HG03280 (cell line): ENCODE data around the gene SULT2B1.
"Not testable (repeated sequence)": the region's sequence is repeated elsewhere in the genome, so short reads cannot be mapped to it uniquely, and the experiment has no call there.

Experiments
- ATAC-seq: cut with Tn5 transposase; IDR thresholded peaks from one replicate; pipeline ENCODE4 v1.9.1; 2021; ENCODE audit warnings: mild to moderate bottlenecking, moderate library complexity; ENCODE audit not compliant: unreplicated experiment

The SULT2B1 gene

DNA sequence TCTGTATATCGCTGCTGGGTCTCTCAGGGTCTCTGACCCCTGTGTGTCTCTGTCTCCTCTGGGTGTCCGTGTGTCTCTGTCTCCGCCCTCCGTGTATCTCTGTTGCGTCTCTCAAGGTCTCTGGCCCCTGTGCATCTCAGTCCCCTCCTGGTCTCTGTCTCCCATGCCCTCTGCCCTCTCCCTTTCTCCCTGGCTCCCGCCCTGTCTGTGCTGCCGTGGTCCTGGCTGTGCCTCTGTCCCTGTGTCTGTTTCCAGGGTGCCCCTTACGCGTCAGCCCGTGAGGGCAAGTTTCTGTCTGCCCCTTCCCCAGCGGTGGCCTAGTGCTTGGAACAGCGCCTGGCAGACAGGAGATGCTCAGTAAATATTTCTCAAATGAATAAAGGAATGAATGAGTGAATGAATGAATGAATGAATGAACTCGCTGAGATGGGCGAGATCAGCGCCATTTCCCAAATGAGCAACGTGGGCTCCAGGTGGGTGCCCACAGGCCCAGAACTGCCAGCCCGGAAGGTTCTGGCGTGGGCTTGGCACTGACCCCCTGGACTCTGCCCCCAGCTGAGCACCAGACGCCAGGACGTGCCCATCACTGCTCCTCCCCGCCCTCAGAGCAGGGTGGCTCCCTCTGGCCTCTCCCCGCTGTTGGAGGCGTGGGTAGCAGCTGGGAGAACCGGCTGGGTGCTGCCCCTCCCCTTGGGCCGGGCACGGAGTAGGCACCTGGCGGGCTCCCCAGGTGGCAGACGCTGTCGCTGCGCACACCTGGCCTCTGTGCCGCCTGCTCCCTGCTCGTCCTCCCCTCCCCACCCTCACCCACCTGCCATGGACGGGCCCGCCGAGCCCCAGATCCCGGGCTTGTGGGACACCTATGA, at the start of gene SULT2B1:
Gene SULT2B1 (plus strand): TSS at position 736 of the 866 bp plus-strand sequence. CDS start 81 bp downstream, at position 817.
- no peak for ATAC-seq

DNA sequence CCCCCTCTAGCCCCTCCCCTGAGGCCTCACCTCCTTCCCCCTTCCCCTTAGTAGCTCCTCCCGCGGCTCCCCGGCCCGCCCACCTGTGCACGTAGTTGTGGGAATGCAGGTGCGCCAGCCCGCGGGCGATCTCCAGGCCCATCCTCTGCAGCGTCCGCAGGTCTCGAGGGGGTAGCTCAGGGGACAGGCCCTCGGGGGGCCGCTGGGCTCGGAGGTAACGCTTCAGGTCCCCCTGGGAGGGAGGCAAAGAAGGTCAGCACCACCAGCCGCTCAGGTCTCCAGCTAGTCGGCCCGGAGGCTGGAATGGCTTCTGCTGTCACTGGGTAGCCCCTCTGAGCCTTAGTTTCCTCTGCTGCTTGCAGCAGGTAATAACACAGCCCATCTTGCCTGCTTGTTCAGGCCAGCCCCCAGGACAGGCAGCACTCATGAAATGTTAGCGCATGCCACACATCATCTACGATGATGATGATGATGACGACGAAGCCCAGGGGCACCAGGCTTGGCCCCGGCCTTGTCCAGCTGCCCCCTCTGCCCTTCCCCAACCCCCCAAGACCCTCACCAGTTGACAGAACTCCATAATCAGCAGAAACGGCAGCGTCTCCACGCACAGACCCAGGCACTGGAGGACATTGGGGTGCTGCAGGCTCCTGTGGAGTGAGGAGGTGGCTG, 49.5 kb upstream of the SULT2B1 start:
- no peak for ATAC-seq

GRCh38 chr19:48506138-48506733, 45.7 kb upstream of the SULT2B1 start:
- ATAC-seq, result no peak

- ATAC-seq, result no peak
These were observed 44.0 kb upstream of the SULT2B1 start for GRCh38 chr19:48507911-48508439.

DNA sequence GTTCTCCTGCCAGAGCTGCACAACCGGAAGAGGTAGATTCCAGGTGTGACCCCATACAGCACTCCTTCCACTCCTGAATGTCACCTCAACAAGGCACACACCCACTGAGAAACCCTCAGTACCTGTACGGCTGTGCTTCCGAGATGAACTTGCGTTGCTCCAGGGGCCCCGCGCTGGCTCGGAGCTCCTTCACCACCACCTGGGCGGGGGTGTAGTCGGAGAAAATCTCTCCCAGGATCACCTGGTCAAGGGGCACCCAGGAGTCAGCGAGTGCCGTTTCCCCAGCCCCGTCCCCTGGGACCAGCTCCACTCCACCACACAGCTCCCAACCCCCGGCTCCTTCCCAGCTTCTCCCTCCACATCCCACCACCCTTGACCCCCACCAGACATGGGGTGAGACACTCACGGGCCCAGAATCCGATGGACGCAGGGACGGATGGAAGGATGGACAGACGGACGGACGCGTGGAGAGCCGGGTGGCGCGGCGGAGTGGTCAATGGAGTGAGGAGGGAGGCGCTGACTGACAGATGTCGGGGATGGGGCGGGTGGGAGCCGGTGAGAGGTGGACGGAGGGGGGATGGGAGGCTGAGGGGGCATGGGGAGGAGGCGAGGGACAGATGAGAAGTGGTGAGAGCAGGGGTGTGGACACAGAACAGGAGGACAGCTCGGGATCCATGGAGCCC, 43.1 kb upstream of the SULT2B1 start:
- no peak for ATAC-seq

- no peak for ATAC-seq
These were observed 42.3 kb upstream of the SULT2B1 start for GRCh38 chr19:48509467-48510194.

DNA sequence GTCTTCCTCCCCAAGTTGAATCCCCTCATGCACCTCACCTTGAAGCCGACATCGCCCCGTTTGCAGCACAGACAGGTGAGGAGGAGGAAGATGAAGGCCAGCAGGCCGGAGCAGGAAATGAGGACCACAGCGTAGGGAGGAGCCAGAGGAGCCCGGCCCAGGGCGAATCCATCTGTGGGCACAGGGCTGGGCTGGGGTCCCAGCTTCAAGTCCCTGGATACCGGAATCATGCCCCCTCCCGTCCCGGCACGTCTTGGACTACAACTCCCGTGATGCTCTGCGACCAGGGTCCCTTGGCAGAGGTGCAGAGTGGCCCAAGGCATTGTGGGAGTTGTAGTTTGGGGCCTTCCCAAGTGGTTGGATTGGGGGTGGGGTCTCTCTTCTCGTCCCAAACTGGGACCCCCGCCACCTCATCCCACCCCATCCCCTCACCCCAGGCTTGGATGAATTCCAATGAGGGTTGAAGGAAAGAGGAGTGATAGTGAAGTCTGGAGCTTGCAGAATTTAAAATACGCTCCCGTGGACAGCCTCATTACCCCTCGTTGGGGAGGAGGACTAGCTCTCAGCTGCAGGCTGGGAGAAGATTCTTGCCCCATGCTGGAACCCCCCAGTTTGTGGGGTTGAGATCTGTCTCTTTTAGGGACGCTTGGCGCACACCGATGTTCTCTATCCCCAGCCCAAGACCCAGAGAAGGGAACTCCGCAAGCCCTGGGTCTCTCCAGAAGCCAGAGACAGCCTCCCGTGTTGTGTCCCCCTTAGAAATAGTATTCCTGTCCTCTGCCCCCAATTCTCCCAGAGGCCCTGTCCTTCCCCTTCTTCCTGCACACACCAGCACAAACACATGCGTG, 41.3 kb upstream of the SULT2B1 start:
- no peak for ATAC-seq

DNA sequence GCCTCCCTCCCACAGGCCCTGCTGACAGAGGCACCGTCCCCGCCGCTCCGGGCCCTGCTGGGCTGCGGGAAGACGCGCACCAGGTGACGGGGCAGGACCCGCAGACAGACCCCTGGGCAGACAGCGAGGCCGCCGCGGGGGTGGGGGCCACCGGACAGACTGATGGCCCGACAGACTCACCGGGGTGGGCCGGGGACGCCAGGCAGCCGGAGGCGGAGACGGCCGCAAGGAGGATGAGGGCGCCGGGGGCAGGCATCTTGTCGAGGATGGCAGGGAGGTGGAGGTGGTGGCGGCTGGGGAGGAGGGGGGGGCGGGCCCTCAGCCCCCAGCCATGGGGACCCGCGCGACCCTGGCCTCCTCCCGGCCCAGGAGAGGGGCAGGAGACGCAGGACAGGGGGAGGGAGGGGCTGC, 40.6 kb upstream of the SULT2B1 start:
- no peak for ATAC-seq

DNA sequence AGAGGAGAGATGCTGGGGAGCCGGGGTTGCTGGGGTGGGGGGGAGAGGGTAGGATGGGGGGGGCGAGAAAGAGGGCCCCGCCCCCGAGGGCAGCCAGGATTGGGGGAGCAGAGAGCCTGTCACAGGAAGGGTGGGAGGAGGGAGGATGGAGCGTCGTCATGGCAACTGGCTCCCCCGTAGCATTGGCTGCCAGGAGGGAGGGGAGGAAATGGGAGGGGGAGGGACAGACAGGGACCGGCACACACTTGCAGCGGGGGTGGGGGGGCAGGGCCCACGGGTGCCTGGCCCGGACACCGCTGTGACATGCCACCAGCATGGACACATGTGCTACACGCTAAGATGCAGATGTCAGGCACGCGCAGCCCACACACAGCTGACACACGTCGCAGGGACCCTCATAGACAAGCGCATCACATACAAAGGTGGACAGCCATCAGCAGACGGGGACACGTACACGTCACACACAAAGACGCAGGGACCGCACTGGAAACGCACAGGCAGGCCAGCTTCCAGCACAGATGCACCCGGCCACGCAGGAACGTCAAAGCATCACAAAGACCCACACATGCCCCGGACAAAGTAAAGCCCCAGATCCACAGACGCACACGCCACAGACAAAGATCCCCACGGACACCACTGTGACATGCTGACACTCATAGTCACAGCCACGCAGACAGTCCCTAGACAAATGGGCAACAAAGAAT, 40.0 kb upstream of the SULT2B1 start, which contains the start of gene LMTK3:
Gene LMTK3 (minus strand): TSS at position 36 of the 704 bp plus-strand sequence. CDS start 259 bp downstream, outside the sequence.
- ATAC-seq, result no peak

GRCh38 chr19:48512504-48513288, 39.3 kb upstream of the SULT2B1 start:
- ATAC-seq, result no peak

- peak; percentile 71 for ATAC-seq
These were observed 38.5 kb upstream of the SULT2B1 start for GRCh38 chr19:48513289-48514122.

DNA sequence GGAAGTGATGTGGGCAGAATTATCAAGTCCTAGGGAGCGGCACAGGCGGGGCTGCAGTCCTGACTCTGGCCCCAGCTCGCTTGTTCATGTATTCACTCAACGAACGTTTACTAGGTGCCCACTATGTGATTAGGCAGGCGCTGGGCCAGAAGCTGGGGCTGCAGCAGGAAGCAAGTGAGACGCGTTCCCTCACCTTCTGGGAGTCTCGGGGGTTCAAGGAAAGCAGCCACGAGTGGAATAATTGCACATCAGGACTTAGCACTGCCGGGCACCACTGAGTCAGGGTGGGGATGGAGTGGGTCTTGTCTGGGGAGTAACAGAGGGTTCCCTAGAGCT, 37.9 kb upstream of the SULT2B1 start:
- ATAC-seq, result no peak

- ATAC-seq, result no peak
These were observed 35.4 kb upstream of the SULT2B1 start for GRCh38 chr19:48516536-48516935.

DNA sequence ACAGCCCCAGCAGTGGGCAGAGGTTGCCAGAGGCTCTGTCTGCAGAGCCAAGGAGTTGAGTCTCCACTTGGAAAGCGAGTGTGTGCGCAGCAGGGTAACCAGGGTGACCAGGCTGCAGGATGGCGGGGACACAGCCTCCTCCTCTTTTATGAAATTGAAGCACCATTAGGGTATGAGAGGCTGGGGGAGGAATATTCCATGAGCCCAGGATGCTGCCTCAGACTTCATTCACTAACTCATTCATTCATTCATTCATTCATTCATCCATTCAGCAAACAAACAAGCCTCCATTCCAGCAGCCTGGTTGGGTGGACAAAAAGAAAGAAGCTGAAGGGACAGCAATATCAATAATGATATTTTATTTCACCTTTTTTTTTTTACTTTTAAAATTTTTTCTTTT, 33.8 kb upstream of the SULT2B1 start:
- ATAC-seq, result no peak

DNA sequence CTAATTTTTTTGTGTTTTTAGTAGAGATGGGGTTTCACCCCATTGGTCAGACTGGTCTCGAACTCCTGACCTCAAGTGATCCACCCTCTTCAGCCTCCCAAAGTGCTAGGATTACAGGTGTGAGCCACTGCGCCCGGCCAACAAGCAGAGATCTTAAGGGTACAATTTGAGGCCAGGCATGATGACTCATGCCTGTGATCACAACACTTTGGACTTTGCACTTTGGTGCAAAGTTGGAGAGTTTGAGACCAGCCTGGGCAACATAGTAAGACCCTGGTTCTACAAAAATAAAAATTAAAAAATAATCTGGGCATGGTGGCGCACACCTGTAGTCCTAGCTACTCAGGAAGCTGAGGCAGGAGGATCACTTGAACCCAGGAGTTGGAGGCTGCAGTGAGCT, 32.5 kb upstream of the SULT2B1 start:
- ATAC-seq, result not testable (repeated sequence)

DNA sequence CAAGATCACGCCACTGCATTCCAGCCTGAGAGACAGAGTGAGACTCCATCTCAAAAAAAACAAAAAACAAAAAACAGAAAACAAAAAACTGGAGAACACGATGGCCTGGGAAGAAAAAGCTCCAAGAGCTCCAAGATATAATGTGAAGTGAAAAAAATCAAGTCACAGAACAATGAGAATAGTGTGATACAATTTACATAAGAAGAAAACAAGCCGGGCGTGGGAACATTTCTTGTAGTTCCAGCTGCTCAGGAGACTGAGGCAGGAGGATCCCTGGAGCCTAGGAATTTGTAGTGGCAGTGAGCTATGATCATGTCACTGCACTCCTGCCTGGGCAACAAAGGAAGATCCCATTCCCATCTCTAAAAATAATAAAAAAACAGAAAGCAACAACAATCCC, 31.8 kb upstream of the SULT2B1 start:
- ATAC-seq, result no peak

DNA sequence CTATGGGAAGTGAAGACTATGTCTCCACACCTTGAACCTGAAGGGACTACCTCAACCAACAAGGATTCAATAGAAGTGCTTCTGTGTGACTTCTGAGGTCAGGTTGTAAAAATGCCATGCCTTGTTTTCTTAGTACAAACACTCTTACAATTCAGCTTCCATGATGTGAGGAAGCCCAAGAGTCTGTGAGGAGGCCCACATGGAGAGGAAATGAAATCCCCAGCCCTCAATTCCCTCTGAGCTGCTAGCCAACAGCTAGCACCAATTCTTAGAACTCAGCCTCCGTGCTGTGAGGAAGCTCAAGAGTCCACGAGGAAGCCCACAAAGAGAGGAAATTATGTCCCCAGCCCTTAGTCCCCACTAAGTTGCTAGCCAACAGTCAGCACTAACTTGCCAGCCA, 27.8 kb upstream of the SULT2B1 start:
- no peak for ATAC-seq
